ENCODE data around the gene BEND5. TPM values are rescaled to one million over a fixed set of nuclear protein-coding genes. Genes with fewer than 3 reads are reported as not detected.

BEND5 gene
- polyA plus RNA-seq, 3 donors: 0.13 TPM; not detected in 2

DNA sequence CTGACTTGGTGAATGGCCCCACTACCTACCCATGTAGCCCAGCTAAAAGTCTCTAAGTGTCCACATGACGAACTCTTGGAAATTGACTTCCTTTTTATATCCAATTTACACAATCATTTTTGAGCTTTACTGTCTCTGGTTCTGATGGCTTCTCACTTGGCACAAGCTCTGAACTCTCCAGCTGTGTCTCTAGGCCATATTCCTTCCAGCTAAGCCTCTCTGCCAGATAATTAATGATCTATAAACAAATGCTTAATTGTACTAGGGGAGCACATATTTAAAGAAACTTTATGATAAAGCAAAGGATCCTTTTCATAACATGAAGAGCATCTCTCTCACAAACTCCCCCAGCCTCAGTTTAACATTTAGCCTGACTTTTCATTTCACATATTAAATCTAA, 16.3 kb upstream of the BEND5 start:
- Mint-ChIP-seq H3K27ac (peak overlapping the region in 1 of 7 donors; percentile 58), H3K4me1 (peaks cover 49% of the 10 kb centered on the region), H3K36me3 (no peaks in the 10 kb centered on the region), H3K9me3 (peaks cover 0 to 3% (median 0%) of the 10 kb centered on the region in 7 donors), H3K27me3 (ENCODE audit: low read depth in 3 of 3) (peaks cover 0 to 1% (median 0%) of the 10 kb centered on the region in 3 donors), H3K4me3 (no peak overlapping the region)
- H3K27me3 ChIP-seq (ENCODE audit: control insufficient read depth in 2 of 2, insufficient read depth in 2 of 2, low read length in 2 of 2): no peaks in the 10 kb centered on the region
- H3K4me2 ChIP-seq (replicated peaks; ENCODE audit: extremely low read depth, low read length, poor library complexity, severe bottlenecking): no peak overlapping the region
- WGBS (ENCODE audit: insufficient coverage): 13% methylated on average over 1 of the region's 1 CpG
- intact Hi-C loops (cut with micrococcal nuclease): no loop called here
- H2AFZ ChIP-seq (ENCODE audit: insufficient read depth, low read depth, low read length, poor library complexity, severe bottlenecking): no peak overlapping the region
- H3K36me3 ChIP-seq (replicated peaks in 1 of 2; ENCODE audit: control insufficient read depth in 1 of 2, insufficient read depth in 2 of 2, low read length in 2 of 2): no peaks in the 10 kb centered on the region
- no peaks in the 10 kb centered on the region for H3K79me2 ChIP-seq (ENCODE audit: insufficient read depth, low read length)
- TF ChIP-seq, protein P1, sequence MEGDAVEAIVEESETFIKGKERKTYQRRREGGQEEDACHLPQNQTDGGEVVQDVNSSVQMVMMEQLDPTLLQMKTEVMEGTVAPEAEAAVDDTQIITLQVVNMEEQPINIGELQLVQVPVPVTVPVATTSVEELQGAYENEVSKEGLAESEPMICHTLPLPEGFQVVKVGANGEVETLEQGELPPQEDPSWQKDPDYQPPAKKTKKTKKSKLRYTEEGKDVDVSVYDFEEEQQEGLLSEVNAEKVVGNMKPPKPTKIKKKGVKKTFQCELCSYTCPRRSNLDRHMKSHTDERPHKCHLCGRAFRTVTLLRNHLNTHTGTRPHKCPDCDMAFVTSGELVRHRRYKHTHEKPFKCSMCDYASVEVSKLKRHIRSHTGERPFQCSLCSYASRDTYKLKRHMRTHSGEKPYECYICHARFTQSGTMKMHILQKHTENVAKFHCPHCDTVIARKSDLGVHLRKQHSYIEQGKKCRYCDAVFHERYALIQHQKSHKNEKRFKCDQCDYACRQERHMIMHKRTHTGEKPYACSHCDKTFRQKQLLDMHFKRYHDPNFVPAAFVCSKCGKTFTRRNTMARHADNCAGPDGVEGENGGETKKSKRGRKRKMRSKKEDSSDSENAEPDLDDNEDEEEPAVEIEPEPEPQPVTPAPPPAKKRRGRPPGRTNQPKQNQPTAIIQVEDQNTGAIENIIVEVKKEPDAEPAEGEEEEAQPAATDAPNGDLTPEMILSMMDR (IDR thresholded peaks at IDR 0.05): no peak
- H3K9ac ChIP-seq (ENCODE audit: insufficient read depth, low read length, poor library complexity, severe bottlenecking): no peak overlapping the region
- no peaks in the 10 kb centered on the region for H4K20me1 ChIP-seq (ENCODE audit: insufficient read depth, low read length)
- no peak overlapping the region for H3K4me3 ChIP-seq (replicated peaks in 1 of 3; ENCODE audit: low read depth in 2 of 3, low read length in 3 of 3)
- no peak for DNase-seq
- H3K9me3 ChIP-seq (replicated peaks in 1 of 2; ENCODE audit: control insufficient read depth in 1 of 2, insufficient read depth in 1 of 2, low read length in 2 of 2): no peaks in the 10 kb centered on the region
- no peak overlapping the region for H3K27ac ChIP-seq (ENCODE audit: low read depth in 1 of 2, low read length in 2 of 2)
- peaks cover 33 to 36% of the 10 kb centered on the region in 2 donors for H3K4me1 ChIP-seq (ENCODE audit: control insufficient read depth in 1 of 2, insufficient read depth in 2 of 2, low read length in 2 of 2)

DNA sequence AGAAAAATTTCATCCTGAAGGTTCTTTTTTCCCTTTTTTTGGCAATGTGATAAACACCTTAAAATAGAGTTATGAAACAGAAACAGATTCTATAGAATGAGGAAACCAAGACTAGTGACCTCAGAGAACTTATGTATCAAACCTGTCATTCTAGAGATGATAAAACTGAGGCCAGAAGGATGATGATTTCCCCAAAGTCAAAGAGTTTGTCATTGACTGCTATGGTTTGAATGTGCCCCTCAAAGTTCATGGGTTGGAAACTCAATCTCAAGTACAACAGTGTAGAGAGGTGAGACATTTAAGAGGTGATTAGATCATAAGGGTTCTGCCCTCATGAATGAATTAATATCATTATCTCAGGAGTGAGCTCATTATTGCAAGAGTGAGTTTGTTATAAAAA, 13.7 kb upstream of the BEND5 start:
- H3K79me2 ChIP-seq (ENCODE audit: insufficient read depth, low read length): no peaks in the 10 kb centered on the region
- peaks cover 33 to 36% of the 10 kb centered on the region in 2 donors for H3K4me1 ChIP-seq (ENCODE audit: control insufficient read depth in 1 of 2, insufficient read depth in 2 of 2, low read length in 2 of 2)
- no peaks in the 10 kb centered on the region for H3K9me3 ChIP-seq (replicated peaks in 1 of 2; ENCODE audit: control insufficient read depth in 1 of 2, insufficient read depth in 1 of 2, low read length in 2 of 2)
- peak overlapping the region in 1 of 2 donors; percentile 3 for H3K27ac ChIP-seq (ENCODE audit: low read depth in 1 of 2, low read length in 2 of 2)
- Mint-ChIP-seq H3K36me3 (no peaks in the 10 kb centered on the region), H3K4me3 (no peak overlapping the region), H3K4me1 (peaks cover 49% of the 10 kb centered on the region), H3K9me3 (no peaks in the 10 kb centered on the region), H3K27ac (no peak overlapping the region), H3K27me3 (ENCODE audit: low read depth in 3 of 3) (no peaks in the 10 kb centered on the region)
- H2AFZ ChIP-seq (ENCODE audit: insufficient read depth, low read depth, low read length, poor library complexity, severe bottlenecking): no peak overlapping the region
- H3K36me3 ChIP-seq (replicated peaks in 1 of 2; ENCODE audit: control insufficient read depth in 1 of 2, insufficient read depth in 2 of 2, low read length in 2 of 2): no peaks in the 10 kb centered on the region
- no peaks in the 10 kb centered on the region for H3K27me3 ChIP-seq (ENCODE audit: control insufficient read depth in 2 of 2, insufficient read depth in 2 of 2, low read length in 2 of 2)
- intact Hi-C loops (cut with micrococcal nuclease): no loop called here
- no peak for DNase-seq
- no peaks in the 10 kb centered on the region for H4K20me1 ChIP-seq (ENCODE audit: insufficient read depth, low read length)
- TF ChIP-seq, protein P1 (IDR thresholded peaks at IDR 0.05): no peak
- H3K4me2 ChIP-seq (replicated peaks; ENCODE audit: extremely low read depth, low read length, poor library complexity, severe bottlenecking): no peak overlapping the region
- H3K4me3 ChIP-seq (replicated peaks in 1 of 3; ENCODE audit: low read depth in 2 of 3, low read length in 3 of 3): no peak overlapping the region
- no peak overlapping the region for H3K9ac ChIP-seq (ENCODE audit: insufficient read depth, low read length, poor library complexity, severe bottlenecking)

Data from CD14-positive monocyte (primary cell).